Neural cell (in vitro differentiated cells): ENCODE results near the gene TNFAIP8L1.

Source experiments
- EP300 ChIP-seq: fragments of 450-650 bp; conservative IDR thresholded peaks from 2 replicates; pipeline ENCODE4 v1.6.1; 2014; ENCODE audit warnings: antibody characterized with exemption, mild to moderate bottlenecking, moderate library complexity; ENCODE audit not compliant: poor library complexity, severe bottlenecking
- EZH2 ChIP-seq: fragments of 200-600, 300-800 bp; shearing (Covaris generic), sonication (generic); IDR thresholded peaks from 2 replicates; pipeline ENCODE4 v1.6.1; 2014; ENCODE audit warnings: antibody characterized with exemption, low read length, borderline replicate concordance, mild to moderate bottlenecking; ENCODE audit not compliant: insufficient read depth, poor library complexity, severe bottlenecking
- MXI1 ChIP-seq: fragments of 450-650 bp; conservative IDR thresholded peaks from 2 replicates; pipeline ENCODE4 v1.6.1; 2014; ENCODE audit warnings: antibody characterized with exemption, mild to moderate bottlenecking; ENCODE audit not compliant: poor library complexity, severe bottlenecking
- RAD21 ChIP-seq: fragments of 450-650 bp; conservative IDR thresholded peaks from 2 replicates; pipeline ENCODE4 v1.6.1; 2014; ENCODE audit warnings: antibody characterized with exemption, mild to moderate bottlenecking, moderate library complexity
- TF ChIP-seq, protein P1 (sequence below): fragments of 450-650 bp; IDR thresholded peaks from 2 replicates; pipeline ENCODE4 v1.5.1; 2014; ENCODE audit warnings: antibody characterized with exemption, mild to moderate bottlenecking, moderate library complexity; ENCODE audit not compliant: poor library complexity, severe bottlenecking
- TF ChIP-seq, protein P2 (sequence below): IDR thresholded peaks from 2 replicates; pipeline ENCODE4 v1.6.1; 2012; ENCODE audit warnings: borderline replicate concordance

DNA sequence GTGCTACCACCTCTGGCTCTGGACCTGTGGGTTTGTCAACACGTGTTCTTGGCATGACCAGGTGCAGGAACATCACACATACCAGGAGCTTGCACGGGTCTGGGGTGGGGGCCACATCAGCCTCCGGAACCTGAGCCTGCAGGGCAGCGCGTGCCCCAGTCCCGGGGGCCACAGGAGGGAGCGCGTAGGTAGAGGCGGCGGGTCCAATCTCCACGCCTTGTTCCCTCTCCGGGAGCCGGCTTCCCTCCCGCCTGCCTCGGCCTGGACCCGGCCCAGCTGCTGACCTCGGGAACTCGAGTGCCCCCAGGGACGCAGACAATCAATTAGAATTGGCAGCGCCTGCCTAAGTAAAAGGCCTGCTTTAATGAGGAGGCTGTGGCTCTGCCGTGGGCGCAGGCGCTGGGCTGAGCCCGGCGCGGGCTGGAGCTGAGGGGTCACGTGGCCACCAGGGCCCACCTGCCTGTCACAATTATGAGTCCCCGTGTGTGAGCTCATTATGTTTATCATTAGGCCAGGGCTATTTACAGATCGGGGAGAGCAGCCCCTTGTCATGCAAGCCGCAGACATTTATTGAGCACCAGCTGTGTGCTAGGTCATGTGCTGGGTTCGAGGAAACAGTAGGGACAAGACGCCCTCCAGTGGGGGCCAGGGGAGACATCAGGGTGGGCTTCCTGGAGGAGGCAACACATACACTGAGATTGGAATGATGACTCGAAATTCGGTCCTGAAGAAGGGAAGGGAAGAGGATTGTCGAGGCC, 32.2 kb upstream of the TNFAIP8L1 start:
- TF ChIP-seq EZH2 = no peak
- TF ChIP-seq, protein P1, sequence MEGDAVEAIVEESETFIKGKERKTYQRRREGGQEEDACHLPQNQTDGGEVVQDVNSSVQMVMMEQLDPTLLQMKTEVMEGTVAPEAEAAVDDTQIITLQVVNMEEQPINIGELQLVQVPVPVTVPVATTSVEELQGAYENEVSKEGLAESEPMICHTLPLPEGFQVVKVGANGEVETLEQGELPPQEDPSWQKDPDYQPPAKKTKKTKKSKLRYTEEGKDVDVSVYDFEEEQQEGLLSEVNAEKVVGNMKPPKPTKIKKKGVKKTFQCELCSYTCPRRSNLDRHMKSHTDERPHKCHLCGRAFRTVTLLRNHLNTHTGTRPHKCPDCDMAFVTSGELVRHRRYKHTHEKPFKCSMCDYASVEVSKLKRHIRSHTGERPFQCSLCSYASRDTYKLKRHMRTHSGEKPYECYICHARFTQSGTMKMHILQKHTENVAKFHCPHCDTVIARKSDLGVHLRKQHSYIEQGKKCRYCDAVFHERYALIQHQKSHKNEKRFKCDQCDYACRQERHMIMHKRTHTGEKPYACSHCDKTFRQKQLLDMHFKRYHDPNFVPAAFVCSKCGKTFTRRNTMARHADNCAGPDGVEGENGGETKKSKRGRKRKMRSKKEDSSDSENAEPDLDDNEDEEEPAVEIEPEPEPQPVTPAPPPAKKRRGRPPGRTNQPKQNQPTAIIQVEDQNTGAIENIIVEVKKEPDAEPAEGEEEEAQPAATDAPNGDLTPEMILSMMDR = no peak
- no peak for TF ChIP-seq RAD21
- no peak for TF ChIP-seq EP300
- TF ChIP-seq, protein P2, sequence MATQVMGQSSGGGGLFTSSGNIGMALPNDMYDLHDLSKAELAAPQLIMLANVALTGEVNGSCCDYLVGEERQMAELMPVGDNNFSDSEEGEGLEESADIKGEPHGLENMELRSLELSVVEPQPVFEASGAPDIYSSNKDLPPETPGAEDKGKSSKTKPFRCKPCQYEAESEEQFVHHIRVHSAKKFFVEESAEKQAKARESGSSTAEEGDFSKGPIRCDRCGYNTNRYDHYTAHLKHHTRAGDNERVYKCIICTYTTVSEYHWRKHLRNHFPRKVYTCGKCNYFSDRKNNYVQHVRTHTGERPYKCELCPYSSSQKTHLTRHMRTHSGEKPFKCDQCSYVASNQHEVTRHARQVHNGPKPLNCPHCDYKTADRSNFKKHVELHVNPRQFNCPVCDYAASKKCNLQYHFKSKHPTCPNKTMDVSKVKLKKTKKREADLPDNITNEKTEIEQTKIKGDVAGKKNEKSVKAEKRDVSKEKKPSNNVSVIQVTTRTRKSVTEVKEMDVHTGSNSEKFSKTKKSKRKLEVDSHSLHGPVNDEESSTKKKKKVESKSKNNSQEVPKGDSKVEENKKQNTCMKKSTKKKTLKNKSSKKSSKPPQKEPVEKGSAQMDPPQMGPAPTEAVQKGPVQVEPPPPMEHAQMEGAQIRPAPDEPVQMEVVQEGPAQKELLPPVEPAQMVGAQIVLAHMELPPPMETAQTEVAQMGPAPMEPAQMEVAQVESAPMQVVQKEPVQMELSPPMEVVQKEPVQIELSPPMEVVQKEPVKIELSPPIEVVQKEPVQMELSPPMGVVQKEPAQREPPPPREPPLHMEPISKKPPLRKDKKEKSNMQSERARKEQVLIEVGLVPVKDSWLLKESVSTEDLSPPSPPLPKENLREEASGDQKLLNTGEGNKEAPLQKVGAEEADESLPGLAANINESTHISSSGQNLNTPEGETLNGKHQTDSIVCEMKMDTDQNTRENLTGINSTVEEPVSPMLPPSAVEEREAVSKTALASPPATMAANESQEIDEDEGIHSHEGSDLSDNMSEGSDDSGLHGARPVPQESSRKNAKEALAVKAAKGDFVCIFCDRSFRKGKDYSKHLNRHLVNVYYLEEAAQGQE = no peak
- no peak for TF ChIP-seq MXI1
